SJSA1 (cell line): Measurements from ENCODE around the gene CNDP1. TPM values are rescaled to one million over a fixed set of nuclear protein-coding genes. Genes with fewer than 3 reads are reported as not detected.

ENCODE experiments used
- DNase-seq, 2 experiments: peaks; one replicate each; pipeline ENCODE4 v3.0.0-alpha.2; 2015 to 2020; ENCODE audit warnings: low spot score in 2 of 2, low read depth in 1 of 2
- H3K27ac ChIP-seq: fragments of 250-450 bp; sonication (Bioruptor Pico); 2 replicates; pipeline ENCODE4 v1.5.1; 2020; ENCODE audit warnings: mild to moderate bottlenecking, moderate library complexity
- H3K27me3 ChIP-seq: fragments of 250-450 bp; sonication (Bioruptor Pico); replicated peaks from 2 replicates; pipeline ENCODE4 v1.5.1; 2020; ENCODE audit warnings: mild to moderate bottlenecking, moderate library complexity
- H3K36me3 ChIP-seq: fragments of 250-450 bp; sonication (Bioruptor Pico); 2 replicates; pipeline ENCODE4 v1.5.1; 2020; ENCODE audit warnings: mild to moderate bottlenecking
- H3K4me1 ChIP-seq: fragments of 250-450 bp; sonication (Bioruptor Pico); replicated peaks from 2 replicates; pipeline ENCODE4 v1.6.1; 2021; ENCODE audit warnings: mild to moderate bottlenecking
- H3K4me3 ChIP-seq: fragments of 250-450 bp; sonication (Bioruptor Pico); 2 replicates; pipeline ENCODE4 v1.5.1; 2020; ENCODE audit warnings: mild to moderate bottlenecking
- H3K9me3 ChIP-seq: fragments of 250-450 bp; sonication (Bioruptor Pico); replicated peaks from 2 replicates; pipeline ENCODE4 v1.5.1; 2020; ENCODE audit warnings: mild to moderate bottlenecking
- total RNA-seq: library from RNA; depleted of rRNA; stranded (reverse); fragments of >200 nt; shearing (Covaris generic); gene quantifications from 2 replicates; pipeline ENCODE4 v1.2.3, GENCODE V29; 2014

Gene CNDP1
- total RNA-seq, 1 experiment from 2014 or later, result not detected

DNA sequence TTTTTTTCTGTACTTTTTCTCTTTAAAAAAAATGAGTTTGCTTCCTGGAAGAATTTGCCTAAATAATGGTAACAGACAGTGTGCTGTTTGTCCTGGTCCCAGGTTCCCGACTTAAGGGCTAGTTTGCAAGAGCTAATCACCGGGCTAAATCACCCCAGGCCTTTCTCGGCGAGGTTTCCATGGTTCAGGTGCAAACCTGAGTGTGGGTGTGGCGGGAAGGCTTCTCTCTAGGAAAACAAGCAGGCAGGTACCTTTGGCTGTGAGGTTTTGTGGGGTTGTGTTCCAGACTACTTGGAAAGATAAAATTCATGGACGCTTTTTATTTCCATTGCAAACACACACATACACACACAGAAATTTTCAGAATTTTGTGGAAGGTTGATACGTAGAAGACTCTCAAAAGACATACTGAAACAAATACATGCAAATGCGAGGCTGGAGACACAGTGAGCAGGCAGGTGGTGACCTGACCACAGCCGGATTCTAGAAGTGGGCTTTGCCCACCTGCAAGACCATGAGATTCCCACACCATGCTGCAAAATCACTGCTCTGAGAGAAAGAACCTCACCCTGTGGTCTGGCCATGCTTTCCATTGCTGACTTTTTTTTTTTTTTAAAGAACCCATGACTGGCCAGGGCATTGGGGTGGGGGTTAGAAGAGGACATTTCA is 815 bp downstream of the CNDP1 start:
- no peak for DNase-seq
- H3K27me3 ChIP-seq, result no peaks in the 10 kb centered on the region
- H3K27ac ChIP-seq, result no peak overlapping the region
- H3K9me3 ChIP-seq, result no peaks in the 10 kb centered on the region
- no peaks in the 10 kb centered on the region for H3K4me1 ChIP-seq
- no peak overlapping the region for H3K4me3 ChIP-seq
- H3K36me3 ChIP-seq, result no peaks in the 10 kb centered on the region

DNA sequence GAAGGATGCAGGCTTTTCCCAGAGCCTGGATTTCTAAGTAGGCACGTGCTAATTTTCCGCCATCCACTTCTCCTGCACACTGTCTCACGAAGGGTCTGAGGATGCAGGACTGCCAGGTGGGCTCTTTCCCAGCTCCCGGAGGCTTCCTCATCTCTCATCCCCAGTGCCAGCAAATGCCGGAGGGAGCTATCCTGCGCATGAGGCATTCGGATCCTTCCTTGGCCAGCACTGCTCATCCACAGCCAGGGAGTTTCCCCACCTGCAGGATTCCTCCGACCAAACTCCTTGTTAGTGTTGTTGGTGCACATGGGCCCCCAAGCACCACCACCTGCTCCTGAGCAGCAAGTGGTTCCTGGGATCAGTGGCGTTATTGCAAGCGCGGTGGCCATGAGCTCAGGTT is 5.0 kb downstream of the CNDP1 start:
- DNase-seq, result no peak
- H3K4me3 ChIP-seq, result no peak overlapping the region
- H3K4me1 ChIP-seq, result peaks cover 15% of the 10 kb centered on the region
- no peaks in the 10 kb centered on the region for H3K27me3 ChIP-seq
- H3K36me3 ChIP-seq, result no peaks in the 10 kb centered on the region
- no peaks in the 10 kb centered on the region for H3K9me3 ChIP-seq
- H3K27ac ChIP-seq, result no peak overlapping the region

DNA sequence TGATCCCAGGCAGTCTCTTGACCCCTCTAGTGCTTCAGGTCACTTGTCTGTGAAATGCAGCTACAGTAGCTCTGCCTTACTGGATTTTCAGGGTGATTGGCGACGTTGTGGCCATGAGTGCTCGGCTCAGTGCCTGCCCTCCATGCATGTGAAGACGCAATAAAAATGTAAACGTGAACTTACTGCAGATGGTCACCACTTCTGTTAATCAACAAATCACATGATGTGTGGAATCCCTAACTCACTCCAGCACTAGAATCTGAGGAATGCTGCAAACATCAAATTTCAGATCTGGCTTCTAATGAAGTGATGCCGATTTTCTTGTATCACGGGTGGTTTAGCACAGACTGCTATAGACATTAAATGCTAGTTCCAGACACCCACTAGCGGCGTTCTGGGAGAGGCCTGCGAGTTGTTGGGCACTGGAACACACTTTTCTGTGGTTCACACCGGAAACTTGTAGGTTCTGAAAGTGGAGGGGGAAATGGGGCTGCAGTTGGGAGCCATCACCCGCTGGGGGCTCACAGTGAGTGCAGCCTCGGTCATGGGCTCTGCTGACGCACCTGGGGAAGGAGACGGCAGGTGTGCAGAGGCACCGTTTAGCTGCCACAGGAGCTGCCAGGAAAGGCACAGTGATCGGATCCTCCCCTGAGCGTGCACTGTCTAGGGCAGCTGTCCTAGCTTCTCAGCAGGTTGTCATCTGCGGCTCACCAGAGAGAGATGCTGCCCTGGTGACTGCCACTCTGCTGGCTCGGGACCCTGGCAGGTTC is 6.5 kb downstream of the CNDP1 start:
- DNase-seq, result no peak
- no peak overlapping the region for H3K27ac ChIP-seq
- no peaks in the 10 kb centered on the region for H3K9me3 ChIP-seq
- no peak overlapping the region for H3K4me3 ChIP-seq
- peaks cover 15% of the 10 kb centered on the region for H3K4me1 ChIP-seq
- no peaks in the 10 kb centered on the region for H3K36me3 ChIP-seq
- H3K27me3 ChIP-seq, result no peaks in the 10 kb centered on the region

DNA sequence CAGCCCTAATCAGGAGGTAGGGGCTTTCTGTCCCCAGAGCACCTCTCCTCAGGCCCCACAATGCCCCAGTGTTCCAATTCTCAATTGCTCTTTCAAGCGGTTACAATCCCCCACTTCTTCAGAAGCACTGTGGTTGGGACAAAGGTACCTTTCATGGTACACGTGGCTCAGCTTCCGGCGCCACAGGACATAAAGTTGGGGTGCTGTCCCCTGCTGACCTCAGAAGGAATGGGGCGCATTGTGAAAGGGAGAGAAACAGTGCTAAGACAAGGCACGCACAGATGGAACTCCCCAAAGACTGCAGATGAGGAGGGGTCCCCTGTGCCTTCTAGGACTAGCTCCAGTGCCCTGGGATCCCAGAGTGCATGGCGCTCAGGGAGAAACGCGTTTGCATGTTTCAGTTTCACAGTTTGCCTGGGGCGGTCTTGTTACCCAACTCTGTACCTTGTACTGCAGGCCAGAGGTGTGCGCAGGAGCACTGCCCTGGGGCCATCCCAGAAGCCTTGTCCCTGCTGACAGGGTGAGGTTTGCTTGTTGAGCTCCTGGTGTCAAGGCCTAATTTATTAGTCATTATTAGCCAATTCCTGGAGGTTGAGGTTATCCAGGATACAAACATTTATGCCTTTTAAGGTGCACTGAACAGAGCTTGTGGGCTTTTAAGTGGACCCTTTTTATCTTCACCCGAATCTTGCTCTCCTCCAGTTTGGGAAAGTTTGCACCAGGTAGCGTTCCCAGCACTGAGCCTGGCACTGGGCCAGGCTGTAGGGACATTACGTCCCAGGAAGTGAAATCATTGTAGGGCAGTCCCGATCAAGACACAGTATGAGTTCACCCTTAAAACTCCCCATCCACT is 7.6 kb downstream of the CNDP1 start:
- Histone ChIP-seq H3K9me3 (no peaks in the 10 kb centered on the region), H3K4me1 (peaks cover 26% of the 10 kb centered on the region), H3K27ac (no peak overlapping the region), H3K27me3 (no peaks in the 10 kb centered on the region), H3K36me3 (no peaks in the 10 kb centered on the region), H3K4me3 (no peak overlapping the region)
- DNase-seq, result no peak

DNA sequence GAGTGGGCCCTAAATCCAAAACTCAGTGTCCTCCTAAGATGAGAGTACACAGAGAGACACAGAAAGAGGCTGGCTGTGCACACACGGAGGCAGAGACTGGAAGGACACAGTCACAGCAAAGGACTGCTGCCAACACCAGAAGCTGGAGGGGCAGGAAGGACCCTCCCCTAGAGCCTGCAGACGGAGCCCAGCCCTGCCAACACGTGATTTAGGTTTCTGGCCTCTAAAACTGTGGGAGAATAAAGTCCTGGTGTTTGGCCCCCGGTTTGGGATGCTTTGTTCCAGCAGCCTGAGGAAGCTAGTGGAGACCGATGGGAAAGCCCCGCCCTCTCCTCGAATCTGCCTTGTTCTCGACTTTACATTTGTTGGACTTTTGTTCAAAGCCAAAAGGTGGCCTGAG is 10.6 kb downstream of the CNDP1 start:
- no peak overlapping the region for H3K4me3 ChIP-seq

DNA sequence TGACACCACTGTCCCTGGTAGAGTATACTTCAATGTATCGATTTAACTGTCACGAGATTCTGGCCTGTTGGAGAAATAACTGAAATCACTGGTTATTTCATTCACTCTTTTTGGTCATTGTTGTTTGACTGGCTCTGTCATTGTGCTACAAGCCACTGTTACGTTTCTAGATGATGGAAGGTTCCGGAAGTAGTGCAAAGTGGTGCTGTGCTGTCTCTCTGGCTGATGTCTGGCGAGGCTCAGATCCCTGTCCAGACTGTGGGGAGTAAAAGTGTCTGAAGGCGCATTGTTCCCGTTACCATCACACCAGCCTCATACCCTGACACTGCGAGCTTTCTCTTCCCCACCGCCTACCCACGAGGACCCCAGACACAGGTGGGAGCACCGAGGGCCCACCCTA is 11.7 kb downstream of the CNDP1 start:
- no peak overlapping the region for H3K4me3 ChIP-seq
- DNase-seq, result no peak
- H3K36me3 ChIP-seq, result no peaks in the 10 kb centered on the region
- no peak overlapping the region for H3K27ac ChIP-seq
- H3K9me3 ChIP-seq, result 0 out of 2 replicates have a peak, but pooled peaks cover 5% of the 10 kb centered on the region
- H3K4me1 ChIP-seq, result peaks cover 30% of the 10 kb centered on the region
- no peaks in the 10 kb centered on the region for H3K27me3 ChIP-seq

More for the DNA sequence above, 10.6 kb downstream of the CNDP1 start:
- Histone ChIP-seq H3K4me1 (peaks cover 35% of the 10 kb centered on the region), H3K9me3 (0 out of 2 replicates have a peak, but pooled peaks cover 4% of the 10 kb centered on the region), H3K36me3 (no peaks in the 10 kb centered on the region), H3K27me3 (no peaks in the 10 kb centered on the region), H3K27ac (no peak overlapping the region)
- DNase-seq, result no peak

DNA sequence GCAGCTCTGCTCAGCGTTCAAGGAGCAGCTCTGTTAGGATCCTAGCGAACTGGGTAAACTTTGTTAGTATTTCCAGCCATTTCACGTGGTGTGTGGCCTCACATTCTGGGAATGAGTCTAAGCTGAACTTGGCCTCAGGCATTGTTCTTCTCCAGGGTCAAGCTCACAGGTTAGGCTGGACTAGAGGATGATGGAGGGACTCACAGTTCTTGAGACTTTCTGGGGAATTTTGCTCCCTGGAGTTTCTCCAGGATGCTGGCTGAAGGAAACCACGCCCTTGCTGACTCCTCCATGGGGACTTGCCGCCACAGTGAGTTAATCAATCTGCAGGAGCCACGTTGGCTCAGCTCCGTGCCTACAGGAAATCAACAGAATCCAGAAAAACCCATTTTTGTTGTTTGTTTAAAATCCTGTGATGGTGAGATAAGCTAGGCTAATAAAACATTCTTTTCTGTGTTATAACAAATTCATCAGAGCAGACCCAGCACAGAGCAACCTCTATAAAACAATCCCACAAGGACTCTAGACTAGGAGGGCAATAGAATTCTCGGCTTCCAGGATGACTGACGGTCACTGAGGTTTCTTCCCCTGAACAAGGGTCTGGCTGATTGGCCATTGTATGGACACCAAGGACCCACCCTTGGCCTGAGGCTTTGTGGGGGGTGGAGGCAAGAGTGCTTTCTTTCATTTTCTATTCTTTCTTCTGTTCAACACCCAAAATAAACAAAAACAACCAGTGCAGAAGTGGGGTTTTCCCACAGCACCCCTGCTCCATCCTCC is 12.6 kb downstream of the CNDP1 start:
- Histone ChIP-seq H3K9me3 (0 out of 2 replicates have a peak, but pooled peaks cover 5% of the 10 kb centered on the region), H3K27me3 (no peaks in the 10 kb centered on the region), H3K4me3 (no peak overlapping the region), H3K4me1 (peaks cover 21% of the 10 kb centered on the region), H3K36me3 (no peaks in the 10 kb centered on the region), H3K27ac (peak overlapping the region; percentile 36)
- DNase-seq, result peak; percentile 69 to 77

DNA sequence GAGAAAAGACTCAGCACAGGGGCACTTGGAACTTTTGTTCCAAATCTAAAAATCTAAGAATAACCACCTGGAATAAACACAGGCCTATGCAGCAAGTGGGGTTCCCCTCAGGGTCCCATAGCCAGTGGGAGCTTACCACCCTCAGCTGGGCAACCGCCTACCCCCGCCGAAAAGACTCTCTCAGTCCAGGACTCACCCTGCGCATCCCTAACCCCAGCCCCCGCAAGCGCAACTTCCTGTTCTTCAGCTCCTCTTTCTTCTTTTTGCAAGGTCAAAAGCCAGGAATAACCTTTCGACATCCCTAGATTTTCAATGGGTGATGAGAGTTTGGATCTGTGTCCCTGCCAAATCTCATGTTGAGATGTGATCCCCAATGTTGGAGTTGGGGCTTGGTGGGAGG is 13.6 kb downstream of the CNDP1 start:
- Histone ChIP-seq H3K36me3 (no peaks in the 10 kb centered on the region), H3K9me3 (0 out of 2 replicates have a peak, but pooled peaks cover 5% of the 10 kb centered on the region), H3K4me3 (no peak overlapping the region), H3K4me1 (peaks cover 20% of the 10 kb centered on the region), H3K27me3 (no peaks in the 10 kb centered on the region), H3K27ac (no peak overlapping the region)
- DNase-seq, result no peak

DNA sequence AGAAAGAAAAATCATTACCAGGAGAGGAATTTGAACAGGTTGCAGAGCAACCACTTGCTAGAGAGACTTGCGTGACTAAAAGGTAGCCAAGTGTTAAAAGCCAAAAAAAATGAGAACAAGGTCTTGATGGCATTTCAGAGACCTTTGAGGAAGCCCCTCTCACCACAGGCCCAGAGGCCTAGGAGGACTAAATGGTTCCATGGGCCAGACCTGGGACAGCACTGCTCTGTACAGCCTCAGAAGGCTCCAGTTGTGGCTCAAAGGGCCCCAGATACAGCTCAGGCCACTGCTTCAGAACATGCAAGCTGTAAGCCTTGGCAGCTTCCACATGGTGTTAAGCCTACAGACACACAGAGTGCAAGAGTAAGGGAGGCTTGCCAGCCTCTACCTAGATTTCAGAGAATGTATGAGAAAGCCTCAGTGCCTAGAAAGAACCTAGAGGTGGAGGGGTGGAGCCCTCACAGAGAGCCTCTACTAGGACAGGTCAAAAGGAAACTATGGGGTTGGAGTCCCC is 15.3 kb downstream of the CNDP1 start:
- no peak overlapping the region for H3K4me3 ChIP-seq
- peaks cover 20% of the 10 kb centered on the region for H3K4me1 ChIP-seq
- no peaks in the 10 kb centered on the region for H3K36me3 ChIP-seq
- 0 out of 2 replicates have a peak, but pooled peaks cover 5% of the 10 kb centered on the region for H3K9me3 ChIP-seq
- H3K27me3 ChIP-seq, result peaks cover 1% of the 10 kb centered on the region; the same call in 1 of the 2 replicates
- no peak overlapping the region for H3K27ac ChIP-seq
- no peak for DNase-seq

DNA sequence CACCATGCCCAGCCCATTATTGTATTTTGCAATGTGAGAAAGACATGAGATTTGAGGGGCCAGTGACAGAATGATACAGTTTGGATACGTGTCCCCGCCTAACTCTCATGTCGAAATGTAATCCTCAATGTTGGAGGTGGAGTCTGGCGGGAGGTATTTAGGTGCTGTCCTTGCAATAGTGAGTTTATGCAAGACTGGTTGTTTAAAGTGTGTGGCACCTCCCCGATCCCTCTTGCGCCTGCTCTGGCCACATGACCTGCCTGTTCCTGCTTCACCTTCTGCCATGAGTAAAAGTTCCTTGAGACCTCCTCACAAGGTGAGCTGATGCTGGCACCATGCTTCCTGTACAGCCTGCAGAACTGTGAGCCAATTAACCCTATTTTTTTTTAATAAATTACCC is 16.6 kb downstream of the CNDP1 start:
- Histone ChIP-seq H3K27me3 (peaks cover 5% of the 10 kb centered on the region; the same call in 1 of the 2 replicates), H3K4me1 (peaks cover 20% of the 10 kb centered on the region), H3K27ac (no peak overlapping the region), H3K9me3 (0 out of 2 replicates have a peak, but pooled peaks cover 5% of the 10 kb centered on the region), H3K4me3 (no peak overlapping the region), H3K36me3 (no peaks in the 10 kb centered on the region)
- no peak for DNase-seq

DNA sequence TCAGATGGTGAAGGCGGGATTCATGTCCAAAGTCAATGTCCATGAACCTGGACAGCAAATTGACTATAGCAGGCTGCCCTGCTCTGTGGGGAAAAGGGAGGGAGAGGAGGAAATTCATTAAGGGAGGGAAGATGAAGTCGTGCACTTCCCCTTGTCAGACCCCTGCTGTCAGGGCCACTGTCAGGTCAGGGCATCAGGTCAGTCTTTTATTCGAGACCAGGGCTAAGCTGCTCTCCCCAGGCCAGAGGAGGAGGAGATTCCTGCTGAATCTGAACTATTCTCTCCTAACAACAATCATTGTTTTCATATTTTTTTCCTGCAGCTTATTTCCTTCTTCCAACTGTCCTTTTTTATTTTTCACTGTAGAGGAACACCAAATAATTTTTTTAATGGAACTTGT is 17.2 kb downstream of the CNDP1 start:
- Histone ChIP-seq H3K9me3 (0 out of 2 replicates have a peak, but pooled peaks cover 5% of the 10 kb centered on the region), H3K4me1 (peaks cover 14% of the 10 kb centered on the region), H3K36me3 (no peaks in the 10 kb centered on the region), H3K27me3 (peaks cover 5% of the 10 kb centered on the region; the same call in 1 of the 2 replicates), H3K4me3 (no peak overlapping the region), H3K27ac (no peak overlapping the region)
- no peak for DNase-seq

DNA sequence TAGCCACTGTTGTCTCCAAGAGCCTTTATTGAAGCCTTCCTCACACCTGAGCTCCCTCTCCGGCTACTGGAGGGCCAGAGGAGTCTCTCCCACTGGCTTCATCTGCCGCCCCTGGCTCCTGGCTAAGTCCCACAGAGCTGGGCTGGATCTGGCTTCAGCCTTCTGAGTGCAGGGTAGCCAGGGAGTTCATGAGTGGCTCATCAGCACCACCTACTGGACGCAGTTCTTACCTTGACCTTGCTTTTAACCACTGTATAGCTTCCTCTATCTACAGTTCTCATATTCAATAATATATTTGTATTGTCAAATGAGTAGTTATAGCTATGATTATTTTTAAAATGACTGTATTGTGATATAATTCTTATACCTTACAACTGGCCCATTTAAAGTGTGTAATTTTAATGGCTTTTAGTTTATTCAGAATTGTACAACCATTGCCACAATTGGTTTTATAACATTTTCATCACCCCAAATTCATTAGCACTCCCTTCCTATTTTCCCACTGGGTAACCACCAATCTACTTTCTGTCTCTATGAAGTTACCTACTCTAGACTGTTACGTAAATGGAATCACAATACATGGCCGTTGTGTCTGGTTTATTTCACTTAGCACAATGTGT is 17.7 kb downstream of the CNDP1 start:
- Histone ChIP-seq H3K4me1 (peaks cover 8% of the 10 kb centered on the region), H3K27ac (no peak overlapping the region), H3K9me3 (0 out of 2 replicates have a peak, but pooled peaks cover 5% of the 10 kb centered on the region), H3K4me3 (no peak overlapping the region), H3K36me3 (no peaks in the 10 kb centered on the region), H3K27me3 (peaks cover 5% of the 10 kb centered on the region; the same call in 1 of the 2 replicates)
- DNase-seq, result peak; percentile 49 to 75
